ENCODE results near the gene ECE2.

DNA sequence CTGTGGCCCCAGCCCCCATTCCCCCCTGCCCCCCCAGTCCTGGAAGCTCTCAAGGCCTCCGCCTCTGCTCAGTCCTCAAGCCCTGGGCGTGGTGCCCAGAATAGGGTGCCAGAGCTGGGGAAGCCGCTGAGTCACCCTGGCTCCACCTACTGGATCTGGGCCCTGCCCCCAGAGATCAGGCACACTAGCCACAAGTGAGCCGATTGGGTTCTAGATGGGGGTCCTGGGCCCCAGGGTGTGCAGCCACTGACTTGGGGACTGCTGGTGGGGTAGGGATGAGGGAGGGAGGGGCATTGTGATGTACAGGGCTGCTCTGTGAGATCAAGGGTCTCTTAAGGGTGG lies 44.3 kb downstream of the ECE2 start:
- TF ChIP-seq CTCF (conservative IDR thresholded peaks at IDR 0.05) (no peak), ZFX (IDR thresholded peaks at IDR 0.05) (no peak)
